Activated T-helper 2 cell treated with anti-CD3 and anti-CD28 coated beads, Interferon-gamma antibody, Interleukin-2, Interleukin-4, amounts not matched to agents 10 μg/mL and 5 μg/mL and 100 μg/mL, durations not matched to agents 14 hours and 24 hours and 36 hours (primary cell): ENCODE measurements around the gene TRPM6. TPM values are rescaled to one million over a fixed set of nuclear protein-coding genes. Genes with fewer than 3 reads are reported as not detected.

Experiments used
- DNase-seq: peaks from one replicate; pipeline ENCODE4 v3.0.0; 2021; ENCODE audit warnings: low spot score
- H3K27ac Mint-ChIP-seq: one replicate; pipeline ENCODE4 v1.8.0; 2021; ENCODE audit warnings: mixed read lengths
- H3K27me3 Mint-ChIP-seq: one replicate; pipeline ENCODE4 v1.8.0; 2021; ENCODE audit warnings: low read depth, mixed read lengths
- H3K36me3 Mint-ChIP-seq: one replicate; pipeline ENCODE4 v1.8.0; 2021; ENCODE audit warnings: low read depth, mixed read lengths
- H3K4me1 Mint-ChIP-seq: one replicate; pipeline ENCODE4 v1.8.0; 2021; ENCODE audit warnings: low read depth, mixed read lengths
- H3K4me3 Mint-ChIP-seq: one replicate; pipeline ENCODE4 v1.8.0; 2021; ENCODE audit warnings: low read depth, mild to moderate bottlenecking, moderate library complexity, mixed read lengths
- H3K9me3 Mint-ChIP-seq: one replicate; pipeline ENCODE4 v1.8.0; 2021; ENCODE audit warnings: mixed read lengths
- intact Hi-C: fragments of 100-400 bp; cut with micrococcal nuclease; formaldehyde crosslinking; loops from one replicate; pipeline ENCODE4 v1.15.1; 2023
- total RNA-seq: library from RNA; stranded (reverse); gene quantifications from 2 replicates; pipeline ENCODE4 v1.2.3, GENCODE V29; 2022

TRPM6 gene
- total RNA-seq, 1 donor from 2014 or later, result 0.05 TPM

DNA sequence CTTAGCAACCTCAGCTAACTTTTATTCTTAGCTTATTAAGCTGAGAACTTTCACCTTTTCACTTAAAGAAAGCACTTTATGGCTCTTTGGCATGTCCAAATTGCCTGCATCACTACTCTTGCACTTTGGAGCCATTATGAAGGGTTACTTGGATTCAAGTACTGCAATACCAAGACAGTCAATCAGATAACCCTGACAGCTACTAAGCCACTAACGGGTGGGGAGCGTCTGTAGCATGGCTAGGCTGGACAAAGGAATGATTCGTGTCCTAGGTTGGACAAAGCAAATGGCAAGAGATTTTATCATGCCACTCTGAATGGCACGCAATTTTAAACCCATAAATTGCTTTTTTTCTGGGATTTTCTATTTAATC, 39.6 kb downstream of the TRPM6 start:
- Mint-ChIP-seq H3K9me3 (no peaks in the 10 kb centered on the region), H3K4me3 (no peak overlapping the region), H3K27me3 (no peaks in the 10 kb centered on the region), H3K27ac (no peak overlapping the region), H3K4me1 (no peaks in the 10 kb centered on the region), H3K36me3 (no peaks in the 10 kb centered on the region)
- intact Hi-C loops, result no loop called here
- no peak for DNase-seq

DNA sequence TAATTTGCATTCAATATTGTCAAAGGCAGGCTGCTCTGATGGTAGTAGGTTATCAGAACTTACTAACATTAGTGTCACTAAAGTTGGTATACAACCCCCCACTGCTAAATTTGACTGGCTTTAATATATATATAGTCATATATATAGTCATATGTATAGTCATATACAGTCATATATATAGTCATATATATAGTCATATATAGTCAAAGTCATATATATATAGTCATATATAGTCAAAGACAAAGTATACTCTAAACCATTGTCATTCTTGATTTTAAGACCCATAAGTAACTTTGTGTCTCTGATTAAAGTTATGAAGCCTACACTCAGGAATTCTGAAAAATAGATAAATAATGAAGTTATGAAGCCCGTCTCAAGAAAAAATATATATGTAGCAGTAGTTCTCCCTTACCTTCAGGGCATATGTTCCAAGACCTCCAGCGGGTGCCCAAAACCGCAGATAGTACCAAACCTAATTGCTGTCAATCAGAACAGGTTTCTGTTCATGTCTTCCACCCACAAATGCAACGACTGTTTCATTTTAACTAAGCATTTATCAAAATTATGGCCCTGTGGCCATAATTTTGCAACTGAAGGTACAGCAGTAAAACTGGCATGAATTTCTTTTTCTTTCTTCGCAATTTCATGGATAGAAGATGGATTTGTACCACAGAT, 40.1 kb downstream of the TRPM6 start:
- Mint-ChIP-seq H3K36me3 (no peaks in the 10 kb centered on the region), H3K27me3 (no peaks in the 10 kb centered on the region), H3K4me3 (no peak overlapping the region), H3K9me3 (no peaks in the 10 kb centered on the region), H3K27ac (no peak overlapping the region), H3K4me1 (no peaks in the 10 kb centered on the region)
- no peak for DNase-seq
- intact Hi-C loops, result no loop called here

DNA sequence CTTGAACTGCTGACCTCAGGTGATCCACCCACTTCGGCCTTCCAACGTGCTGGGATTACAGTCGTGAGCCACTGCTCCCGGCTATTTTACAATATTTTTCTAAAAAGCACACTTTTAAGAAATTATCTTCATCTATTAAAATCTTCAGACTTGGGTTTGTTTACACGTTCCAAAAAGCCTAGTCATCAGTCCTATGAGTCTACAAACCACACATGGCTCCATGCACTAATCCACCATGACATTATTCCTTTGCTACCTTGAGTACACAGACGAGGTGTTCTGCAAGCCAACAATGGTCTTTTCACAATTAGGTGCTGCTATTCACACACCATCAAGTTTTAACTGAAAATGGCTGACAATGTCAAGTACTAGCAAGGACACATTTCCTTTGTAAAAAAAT, 41.0 kb downstream of the TRPM6 start:
- Mint-ChIP-seq H3K36me3 (no peaks in the 10 kb centered on the region), H3K27me3 (no peaks in the 10 kb centered on the region), H3K27ac (no peak overlapping the region), H3K9me3 (no peaks in the 10 kb centered on the region), H3K4me3 (no peak overlapping the region), H3K4me1 (no peaks in the 10 kb centered on the region)
- no peak for DNase-seq
- intact Hi-C loops, result no loop called here

DNA sequence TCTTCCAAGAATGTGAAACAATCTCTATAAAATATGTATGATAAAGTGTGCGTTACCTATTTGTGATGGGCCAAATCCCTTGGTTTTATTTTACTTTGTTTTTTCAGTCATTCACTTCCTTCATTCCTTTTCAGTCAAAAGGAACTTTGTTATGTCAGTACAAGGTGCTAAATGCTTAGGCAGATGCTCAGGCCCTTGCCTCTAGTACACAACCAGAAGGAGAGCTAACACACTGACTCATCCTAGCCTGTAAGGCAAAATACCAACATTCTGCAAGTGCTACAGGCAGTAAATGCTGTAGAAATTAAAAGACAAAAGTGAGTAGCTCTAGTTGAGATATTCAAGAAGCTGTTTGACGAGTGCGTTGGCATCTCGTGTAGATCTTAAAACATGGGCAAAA, 49.4 kb downstream of the TRPM6 start:
- intact Hi-C loops, result no loop called here
- Mint-ChIP-seq H3K9me3 (no peaks in the 10 kb centered on the region), H3K27me3 (no peaks in the 10 kb centered on the region), H3K27ac (no peak overlapping the region), H3K4me1 (no peaks in the 10 kb centered on the region), H3K4me3 (no peak overlapping the region), H3K36me3 (no peaks in the 10 kb centered on the region)
- no peak for DNase-seq

DNA sequence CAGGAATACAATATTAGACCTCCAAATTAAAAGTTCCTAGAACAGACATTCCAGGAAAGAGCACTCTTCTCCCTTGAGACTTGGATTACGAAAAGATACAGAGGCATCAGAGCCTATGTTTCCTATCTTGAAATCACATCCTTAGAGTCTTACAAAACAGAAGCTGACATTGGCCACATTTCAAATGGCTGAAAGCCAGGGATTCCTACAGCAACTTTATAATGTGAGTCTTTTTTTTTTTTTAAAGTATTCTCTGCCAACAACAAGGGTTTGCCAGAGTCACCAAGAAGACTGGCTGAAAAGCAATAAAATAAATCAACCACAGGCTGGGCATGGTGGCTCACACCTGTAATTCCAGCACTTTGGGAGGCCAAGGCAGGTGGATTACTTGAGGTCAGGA, 63.1 kb downstream of the TRPM6 start:
- no peaks in the 10 kb centered on the region for H3K4me1 Mint-ChIP-seq
- no peak for DNase-seq
- intact Hi-C loops, result no loop called here
- peaks cover 2% of the 10 kb centered on the region for H3K27me3 Mint-ChIP-seq
- H3K27ac Mint-ChIP-seq, result no peak overlapping the region
- H3K36me3 Mint-ChIP-seq, result no peaks in the 10 kb centered on the region
- H3K9me3 Mint-ChIP-seq, result no peaks in the 10 kb centered on the region
- no peak overlapping the region for H3K4me3 Mint-ChIP-seq

DNA sequence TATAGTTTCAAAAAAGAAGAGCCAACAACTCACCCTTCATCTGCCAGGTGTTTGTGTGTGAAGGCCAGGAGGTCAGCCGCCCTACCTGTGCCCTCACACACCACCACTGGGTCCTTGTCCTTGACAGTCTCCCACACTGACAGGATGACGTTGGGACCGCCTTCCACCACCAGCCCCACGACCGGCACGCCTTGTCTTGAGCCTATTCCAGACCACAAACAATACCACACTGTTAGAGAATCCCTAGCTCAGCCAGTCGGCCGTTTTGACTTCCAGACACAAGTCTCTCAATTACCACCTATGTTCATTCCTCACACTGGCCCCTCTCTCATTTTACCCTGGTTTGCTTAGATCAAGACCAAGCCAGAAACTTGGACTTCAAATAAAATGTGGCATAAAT, 66.1 kb downstream of the TRPM6 start:
- intact Hi-C loops, result no loop called here
- Mint-ChIP-seq H3K4me1 (no peaks in the 10 kb centered on the region), H3K36me3 (no peaks in the 10 kb centered on the region), H3K9me3 (no peaks in the 10 kb centered on the region), H3K27ac (no peak overlapping the region), H3K27me3 (peaks cover 5% of the 10 kb centered on the region), H3K4me3 (no peak overlapping the region)
- DNase-seq, result no peak

DNA sequence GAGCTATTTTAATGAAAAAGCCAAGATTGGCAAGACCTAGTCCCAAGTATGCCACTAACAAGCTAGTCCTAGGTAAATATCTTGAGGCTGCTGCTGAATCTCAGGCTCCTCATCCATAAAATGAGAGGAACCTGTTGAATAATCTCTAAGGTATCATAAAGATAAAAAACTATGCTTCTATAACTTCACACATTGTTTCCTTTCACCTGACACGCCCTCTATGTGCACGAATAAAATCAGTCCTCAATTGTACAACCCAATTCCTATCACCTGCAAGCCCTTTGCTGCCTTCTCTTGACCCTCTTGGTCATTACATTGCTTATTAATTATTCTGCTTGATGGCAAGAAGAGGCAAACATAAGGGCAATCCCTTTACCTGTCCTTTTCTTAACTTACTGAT, 69.9 kb downstream of the TRPM6 start:
- DNase-seq, result no peak
- Mint-ChIP-seq H3K9me3 (no peaks in the 10 kb centered on the region), H3K27me3 (peaks cover 13% of the 10 kb centered on the region), H3K4me1 (no peaks in the 10 kb centered on the region), H3K36me3 (no peaks in the 10 kb centered on the region), H3K27ac (no peak overlapping the region), H3K4me3 (no peak overlapping the region)
- intact Hi-C loops, result no loop called here

DNA sequence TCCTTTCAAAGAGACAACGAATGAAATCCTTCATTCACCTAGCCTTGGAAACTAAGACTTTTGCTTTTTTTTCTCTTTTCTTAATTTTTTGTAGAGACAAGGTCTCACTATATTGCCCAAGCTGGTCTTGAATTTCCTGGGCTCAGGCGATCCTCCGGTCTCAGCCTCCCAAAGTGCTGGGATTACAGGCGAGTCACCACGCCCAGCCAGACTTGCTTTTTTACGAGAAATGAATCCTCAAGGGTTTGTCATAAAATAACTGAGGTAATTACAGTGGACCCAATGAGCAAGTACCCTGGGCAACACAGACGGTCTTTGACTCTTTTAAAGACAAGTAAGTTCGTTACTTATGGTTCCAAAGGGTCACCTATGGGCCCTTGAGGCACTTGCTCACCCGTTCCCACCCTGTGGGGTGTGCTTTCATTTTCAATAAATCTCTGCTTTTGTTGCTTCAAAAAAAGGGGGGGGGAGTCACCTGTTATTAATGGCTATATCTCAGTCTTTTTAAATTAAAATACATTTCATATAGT, 70.4 kb downstream of the TRPM6 start:
- H3K27ac Mint-ChIP-seq, result no peak overlapping the region
- no peak for DNase-seq
- H3K4me1 Mint-ChIP-seq, result no peaks in the 10 kb centered on the region
- H3K27me3 Mint-ChIP-seq, result peaks cover 13% of the 10 kb centered on the region
- no peaks in the 10 kb centered on the region for H3K9me3 Mint-ChIP-seq
- intact Hi-C loops, result no loop called here
- no peaks in the 10 kb centered on the region for H3K36me3 Mint-ChIP-seq
- no peak overlapping the region for H3K4me3 Mint-ChIP-seq

DNA sequence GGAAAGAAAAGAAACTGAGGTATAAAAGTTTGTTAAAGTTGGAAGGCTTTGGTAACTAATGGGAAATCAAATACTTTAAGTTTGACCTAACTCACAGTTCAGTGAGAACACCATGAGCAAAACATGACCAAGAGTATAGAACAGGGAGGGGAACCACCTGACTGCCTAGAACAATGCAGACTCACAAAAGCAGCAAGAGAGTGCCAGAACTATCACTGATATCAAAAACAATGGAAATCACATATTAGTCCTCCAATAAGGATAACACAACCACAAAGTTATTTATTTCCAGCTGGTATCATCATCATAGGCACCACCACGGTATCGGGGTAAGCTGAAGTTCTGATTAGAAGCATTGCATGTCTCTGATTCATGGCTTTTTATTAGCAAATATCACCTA, 77.5 kb downstream of the TRPM6 start:
- Mint-ChIP-seq H3K4me3 (no peak overlapping the region), H3K4me1 (no peaks in the 10 kb centered on the region), H3K27ac (no peak overlapping the region), H3K9me3 (no peaks in the 10 kb centered on the region), H3K27me3 (peaks cover 25% of the 10 kb centered on the region), H3K36me3 (no peaks in the 10 kb centered on the region)
- DNase-seq, result no peak
- intact Hi-C loops, result no loop called here

DNA sequence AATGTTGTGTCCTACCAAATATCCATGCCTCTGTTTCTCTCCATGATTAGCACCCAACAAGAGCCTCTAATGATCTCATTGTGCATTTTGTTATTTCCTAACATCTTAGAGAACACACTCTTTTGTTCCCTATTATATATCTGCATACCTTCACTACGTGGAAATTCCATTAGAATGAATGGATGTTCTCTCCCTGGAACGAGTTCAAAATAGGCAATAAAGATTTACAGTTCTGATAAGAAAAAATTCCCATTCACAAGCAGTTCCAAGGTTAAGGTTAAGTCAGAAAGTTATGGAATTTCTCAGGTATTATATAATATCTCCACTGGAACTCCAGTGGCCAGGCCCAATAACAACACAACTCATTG, 83.7 kb downstream of the TRPM6 start:
- H3K27me3 Mint-ChIP-seq, result peaks cover 10% of the 10 kb centered on the region
- H3K36me3 Mint-ChIP-seq, result no peaks in the 10 kb centered on the region
- H3K4me3 Mint-ChIP-seq, result no peak overlapping the region
- no peaks in the 10 kb centered on the region for H3K4me1 Mint-ChIP-seq
- intact Hi-C loops, result no loop called here
- H3K9me3 Mint-ChIP-seq, result no peaks in the 10 kb centered on the region
- H3K27ac Mint-ChIP-seq, result no peak overlapping the region
- DNase-seq, result no peak

DNA sequence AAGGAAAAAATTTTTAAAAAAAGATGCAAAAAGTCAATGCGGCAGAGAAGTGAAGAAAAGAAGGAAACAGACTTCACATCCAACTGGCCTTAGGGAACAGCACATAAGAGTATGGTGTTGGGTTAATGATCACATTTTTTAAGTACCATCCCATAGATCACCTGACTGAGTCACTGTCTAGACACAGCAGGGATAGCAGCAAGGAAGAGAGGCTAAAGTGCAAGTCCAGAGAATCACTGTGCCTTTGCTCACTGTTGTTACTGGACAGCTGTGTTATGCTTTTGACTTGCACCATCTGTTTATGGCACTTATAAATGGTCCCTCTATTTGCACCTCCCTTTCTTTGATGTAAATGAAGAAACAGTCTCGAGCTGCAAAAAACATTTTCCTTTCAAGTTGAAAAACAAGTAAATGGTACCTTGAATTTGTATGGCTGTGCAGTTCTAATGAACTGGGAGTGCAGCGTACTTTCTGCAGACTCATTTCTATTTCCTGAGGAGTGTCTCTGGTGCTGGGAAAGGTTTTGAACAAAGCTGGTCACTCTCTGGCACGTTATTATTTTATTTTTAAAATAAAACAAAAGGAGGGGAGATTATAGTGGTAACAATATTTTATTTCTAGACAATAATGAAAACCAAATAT, 84.2 kb downstream of the TRPM6 start:
- Mint-ChIP-seq H3K27me3 (peaks cover 10% of the 10 kb centered on the region), H3K36me3 (no peaks in the 10 kb centered on the region), H3K27ac (no peak overlapping the region), H3K4me3 (no peak overlapping the region), H3K4me1 (no peaks in the 10 kb centered on the region), H3K9me3 (no peaks in the 10 kb centered on the region)
- no peak for DNase-seq
- intact Hi-C loops, result no loop called here

DNA sequence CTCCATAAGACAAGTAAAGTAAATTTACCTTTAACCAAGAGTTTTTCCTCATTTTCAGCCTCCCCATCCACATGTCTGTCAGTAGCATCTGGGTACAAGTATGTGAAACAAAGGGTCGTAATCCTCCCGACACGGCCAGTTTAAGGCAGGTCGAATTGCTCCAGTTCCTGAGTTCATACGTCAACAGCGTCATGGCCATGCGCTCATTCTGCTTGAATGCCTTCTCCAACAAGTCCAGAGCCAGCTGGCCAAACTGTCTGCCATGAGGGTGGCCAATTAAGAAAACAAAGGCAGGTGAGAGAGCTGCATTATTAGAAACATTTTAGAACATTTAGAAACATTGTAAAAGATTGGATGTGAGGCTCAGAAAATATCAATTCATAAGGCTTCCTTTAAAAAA, 87.5 kb downstream of the TRPM6 start:
- Mint-ChIP-seq H3K4me3 (no peak overlapping the region), H3K36me3 (no peaks in the 10 kb centered on the region), H3K27me3 (peaks cover 13% of the 10 kb centered on the region), H3K4me1 (no peaks in the 10 kb centered on the region), H3K27ac (no peak overlapping the region), H3K9me3 (no peaks in the 10 kb centered on the region)
- no peak for DNase-seq
- intact Hi-C loops, result no loop called here

DNA sequence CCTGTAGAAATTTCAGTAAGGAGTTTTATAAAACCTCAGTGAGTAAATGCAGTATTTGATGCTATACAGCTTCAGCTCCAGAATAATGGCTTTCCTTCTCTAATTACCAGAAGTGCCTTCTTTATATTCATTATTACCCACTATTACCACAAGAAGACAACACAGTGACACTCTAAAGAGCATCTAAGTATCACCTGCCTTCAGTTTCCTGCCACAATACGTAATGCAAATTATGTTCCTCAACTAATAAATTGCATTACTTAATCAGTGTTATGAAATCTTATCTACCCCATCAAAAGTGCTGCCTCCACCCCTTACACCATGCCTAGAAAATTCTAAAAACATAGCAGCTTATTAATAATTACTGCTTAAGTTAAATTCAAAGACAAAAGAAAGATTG, 91.9 kb downstream of the TRPM6 start:
- H3K27ac Mint-ChIP-seq, result no peak overlapping the region
- no peak for DNase-seq
- H3K9me3 Mint-ChIP-seq, result no peaks in the 10 kb centered on the region
- no peaks in the 10 kb centered on the region for H3K36me3 Mint-ChIP-seq
- intact Hi-C loops, result no loop called here
- no peaks in the 10 kb centered on the region for H3K4me1 Mint-ChIP-seq
- H3K27me3 Mint-ChIP-seq, result peaks cover 8% of the 10 kb centered on the region
- no peak overlapping the region for H3K4me3 Mint-ChIP-seq
